Endometrial microvascular endothelial cells (primary cell): ENCODE data around the gene CPOX. TPM values are rescaled to one million over a fixed set of nuclear protein-coding genes. Genes with fewer than 3 reads are reported as not detected.

Experiments used
- total RNA-seq: library from RNA; depleted of rRNA; stranded (reverse); fragments of >200 nt; gene quantifications from one replicate; pipeline ENCODE4 v1.2.3, GENCODE V29; 2015; ENCODE audit errors: inconsistent ontology term

The CPOX gene
- total RNA-seq, 1 donor from 2014 or later: 24.0 TPM

Other genes with a start within 250 kb of the CPOX start
- gene OR5K4, start 239.8 kb downstream of the CPOX start, total RNA-seq: not detected
- not detected for gene OR5K3, start 202.9 kb downstream of the CPOX start, total RNA-seq
- not detected for gene OR5K1, start 130.4 kb downstream of the CPOX start, total RNA-seq
- not detected for gene OR5K2, start 95.9 kb downstream of the CPOX start, total RNA-seq
- 118 TPM for gene CLDND1, start 70.7 kb downstream of the CPOX start, total RNA-seq
- gene GPR15, start 61.6 kb downstream of the CPOX start, total RNA-seq: not detected
- 4.4 TPM for gene ST3GAL6, start 169.7 kb upstream of the CPOX start, total RNA-seq